Esophagus (tissue), 2 donors: ENCODE data around the gene CPOX. TPM values are rescaled to one million over a fixed set of nuclear protein-coding genes. Genes with fewer than 3 reads are reported as not detected.

Experiments used
- H3K27ac ChIP-seq, 2 donors: one replicate each; pipeline ENCODE4 v1.5.1; 2013; ENCODE audit warnings: low read depth in 2 of 2, mild to moderate bottlenecking in 2 of 2, inconsistent platforms in 1 of 2, low read length in 1 of 2, moderate library complexity in 1 of 2
- H3K27me3 ChIP-seq, 2 donors: one replicate each; pipeline ENCODE4 v1.6.1; 2013; ENCODE audit warnings: low read length in 2 of 2, control low read depth in 1 of 2, mild to moderate bottlenecking in 1 of 2; ENCODE audit not compliant: insufficient read depth in 2 of 2, control insufficient read depth in 1 of 2
- H3K36me3 ChIP-seq, 2 donors: one replicate each; pipeline ENCODE4 v1.6.1; 2013; ENCODE audit warnings: low read length in 1 of 2; ENCODE audit not compliant: control insufficient read depth in 2 of 2, insufficient read depth in 2 of 2
- H3K4me1 ChIP-seq, 2 donors: one replicate each; pipeline ENCODE4 v1.6.1; 2013; ENCODE audit warnings: low read length in 1 of 2; ENCODE audit not compliant: control insufficient read depth in 2 of 2, insufficient read depth in 2 of 2
- H3K4me3 ChIP-seq, 2 donors: one replicate each; pipeline ENCODE4 v1.5.1; 2013; ENCODE audit warnings: low read length in 2 of 2, mild to moderate bottlenecking in 2 of 2, low read depth in 1 of 2, moderate library complexity in 1 of 2
- H3K9me3 ChIP-seq, 2 donors: one replicate each; pipeline ENCODE4 v1.6.1; 2013; ENCODE audit warnings: mild to moderate bottlenecking in 2 of 2, low read depth in 1 of 2, low read length in 1 of 2, moderate library complexity in 1 of 2; ENCODE audit not compliant: control insufficient read depth in 2 of 2, insufficient read depth in 1 of 2
- WGBS, 2 donors: extraction: QIAGEN DNeasy Blood & Tissue Kit; methylation state at CpG; one replicate each; pipeline ENCODE4 v1.1.7; 2013; 5-methylcytosine and 5-hydroxymethylcytosine counted together
- polyA plus RNA-seq, 2 donors: library from polyadenylated mRNA; stranded (reverse); fragments of 200-250 nt; gene quantifications; one replicate each; pipeline ENCODE4 v1.2.3, GENCODE V29; 2013
- donor health status: healthy with polysubstance abuse.
- donor health status: Bipolar disorder and iron deficiency.

The CPOX gene
- polyA plus RNA-seq, 2 donors: 9.6 to 17.4 TPM

GRCh38 chr3:98548544-98548943 lies 44.9 kb downstream of the CPOX start:
- H3K4me3 ChIP-seq: no peak overlapping the region
- H3K4me1 ChIP-seq: no peaks in the 10 kb centered on the region
- no peak overlapping the region for H3K27ac ChIP-seq
- WGBS, 2 donors: 70 to 77% methylated on average over 5 of the region's 5 CpGs
- H3K36me3 ChIP-seq: no peaks in the 10 kb centered on the region
- H3K9me3 ChIP-seq: no peaks in the 10 kb centered on the region
- no peaks in the 10 kb centered on the region for H3K27me3 ChIP-seq

GRCh38 chr3:98545940-98546339 lies 47.5 kb downstream of the CPOX start:
- Histone ChIP-seq H3K27me3 (no peaks in the 10 kb centered on the region), H3K9me3 (no peaks in the 10 kb centered on the region), H3K4me3 (no peak overlapping the region), H3K36me3 (no peaks in the 10 kb centered on the region), H3K4me1 (no peaks in the 10 kb centered on the region), H3K27ac (no peak overlapping the region)
- 67 to 74% methylated on average over 5 of the region's 5 CpGs for WGBS, 2 donors

- WGBS, 2 donors: 91 to 92% methylated on average over 1 of the region's 1 CpG
- Histone ChIP-seq H3K27me3 (no peaks in the 10 kb centered on the region), H3K9me3 (no peaks in the 10 kb centered on the region), H3K4me1 (no peaks in the 10 kb centered on the region), H3K36me3 (no peaks in the 10 kb centered on the region), H3K27ac (no peak overlapping the region), H3K4me3 (no peak overlapping the region)
Measured at GRCh38 chr3:98542623-98543022, 50.8 kb downstream of the CPOX start.

GRCh38 chr3:98541695-98542094 lies 51.7 kb downstream of the CPOX start:
- Histone ChIP-seq H3K4me3 (no peak overlapping the region), H3K9me3 (no peaks in the 10 kb centered on the region), H3K27me3 (no peaks in the 10 kb centered on the region), H3K36me3 (no peaks in the 10 kb centered on the region), H3K27ac (no peak overlapping the region), H3K4me1 (no peaks in the 10 kb centered on the region)
- WGBS, 2 donors: 91 to 92% methylated on average over 1 of the region's 1 CpG

- WGBS, 2 donors: 68 to 77% methylated on average over 3 of the region's 3 CpGs
- Histone ChIP-seq H3K36me3 (no peaks in the 10 kb centered on the region), H3K4me1 (no peaks in the 10 kb centered on the region), H3K27me3 (no peaks in the 10 kb centered on the region), H3K27ac (no peak overlapping the region), H3K9me3 (no peaks in the 10 kb centered on the region), H3K4me3 (no peak overlapping the region)
Measured at GRCh38 chr3:98540346-98540745, 53.1 kb downstream of the CPOX start.

- Histone ChIP-seq H3K27ac (no peak overlapping the region), H3K4me3 (no peak overlapping the region), H3K9me3 (no peaks in the 10 kb centered on the region), H3K27me3 (no peaks in the 10 kb centered on the region), H3K36me3 (no peaks in the 10 kb centered on the region), H3K4me1 (no peaks in the 10 kb centered on the region)
- WGBS, 2 donors: 75 to 79% methylated on average over 6 of the region's 6 CpGs
Measured at GRCh38 chr3:98536456-98537017, 56.9 kb downstream of the CPOX start.

- H3K4me1 ChIP-seq: no peaks in the 10 kb centered on the region
- H3K27ac ChIP-seq: no peak overlapping the region
- H3K27me3 ChIP-seq: no peaks in the 10 kb centered on the region
- H3K4me3 ChIP-seq: no peak overlapping the region
- 82 to 85% methylated on average over 1 of the region's 1 CpG for WGBS, 2 donors
- H3K36me3 ChIP-seq: no peaks in the 10 kb centered on the region
- H3K9me3 ChIP-seq: no peaks in the 10 kb centered on the region
Measured at GRCh38 chr3:98534734-98535133, 58.7 kb downstream of the CPOX start.

GRCh38 chr3:98534168-98534567 lies 59.2 kb downstream of the CPOX start:
- no peaks in the 10 kb centered on the region for H3K36me3 ChIP-seq
- no peak overlapping the region for H3K27ac ChIP-seq
- H3K9me3 ChIP-seq: no peaks in the 10 kb centered on the region
- WGBS, 2 donors: 80 to 88% methylated on average over 2 of the region's 2 CpGs
- H3K4me1 ChIP-seq: no peaks in the 10 kb centered on the region
- no peaks in the 10 kb centered on the region for H3K27me3 ChIP-seq
- no peak overlapping the region for H3K4me3 ChIP-seq

GRCh38 chr3:98532709-98533571 lies 60.5 kb downstream of the CPOX start:
- peak overlapping the region in 1 of 2 donors; percentile 4 for H3K27ac ChIP-seq
- peak overlapping the region; percentile 8 to 16 for H3K4me3 ChIP-seq
- no peaks in the 10 kb centered on the region for H3K36me3 ChIP-seq
- 82 to 84% methylated on average over 6 of the region's 6 CpGs for WGBS, 2 donors
- H3K4me1 ChIP-seq: no peaks in the 10 kb centered on the region
- H3K27me3 ChIP-seq: no peaks in the 10 kb centered on the region
- no peaks in the 10 kb centered on the region for H3K9me3 ChIP-seq

GRCh38 chr3:98532275-98532637 lies 61.2 kb downstream of the CPOX start:
- Histone ChIP-seq H3K27ac (peak overlapping the region; percentile 4 to 18), H3K27me3 (no peaks in the 10 kb centered on the region), H3K4me3 (peak overlapping the region; percentile 8 to 16), H3K36me3 (no peaks in the 10 kb centered on the region), H3K4me1 (no peaks in the 10 kb centered on the region), H3K9me3 (no peaks in the 10 kb centered on the region)
- 81 to 87% methylated on average over 5 of the region's 5 CpGs for WGBS, 2 donors
